WTC11 (cell line): ENCODE data around the gene ABCC11. TPM values are rescaled to one million over a fixed set of nuclear protein-coding genes. Genes with fewer than 3 reads are reported as not detected.

ENCODE experiments used
- ATAC-seq: fragments of 200-7000 bp; cut with Tn5 transposase; 2 replicates; pipeline ENCODE4 v1.10.0; 2021; ENCODE audit warnings: mild to moderate bottlenecking, moderate library complexity
- CTCF ChIA-PET: fragments of 300-600 bp; sonication (Branson Sonifier 250); formaldehyde crosslinking; loops from one replicate; lab custom pipeline; 2021; ENCODE audit warnings: antibody characterized with exemption; lab: Charles Lee
- POLR2A ChIA-PET: fragments of 350-600 bp; sonication (Branson Sonifier 250); formaldehyde crosslinking; loops from one replicate; lab custom pipeline; 2021; ENCODE audit warnings: antibody characterized with exemption; lab: Charles Lee
- DNase-seq: peaks from one replicate; pipeline ENCODE4 v3.0.0; 2021; ENCODE audit warnings: low spot score
- H3K27ac Mint-ChIP-seq: 2 replicates; pipeline ENCODE4 v1.8.0; 2021; ENCODE audit warnings: mixed read lengths
- H3K27me3 Mint-ChIP-seq: 2 replicates; pipeline ENCODE4 v1.8.0; 2021; ENCODE audit warnings: low read depth, mild to moderate bottlenecking, moderate library complexity, mixed read lengths
- H3K36me3 Mint-ChIP-seq: 2 replicates; pipeline ENCODE4 v1.8.0; 2021; ENCODE audit warnings: mixed read lengths
- H3K4me1 Mint-ChIP-seq: 2 replicates; pipeline ENCODE4 v1.8.0; 2022; ENCODE audit warnings: mixed read lengths
- H3K4me3 Mint-ChIP-seq: 2 replicates; pipeline ENCODE4 v1.8.0; 2021; ENCODE audit warnings: mild to moderate bottlenecking, moderate library complexity, mixed read lengths
- H3K9me3 Mint-ChIP-seq: 2 replicates; pipeline ENCODE4 v1.8.0; 2021; ENCODE audit warnings: mixed read lengths
- AR ChIP-seq: fragments of 250-450 bp; sonication (Bioruptor Pico); IDR thresholded peaks from 2 replicates; pipeline ENCODE4 v1.9.0; 2021; ENCODE audit warnings: mild to moderate bottlenecking
- ATF3 ChIP-seq: sonication (generic); formaldehyde crosslinking; conservative IDR thresholded peaks from 2 replicates; pipeline ENCODE4 v1.8.1; 2022; ENCODE audit warnings: mild to moderate bottlenecking, missing genetic modification reagents
- ATF6 ChIP-seq: sonication (generic); formaldehyde crosslinking; IDR thresholded peaks from 2 replicates; pipeline ENCODE4 v1.8.1; 2023; ENCODE audit warnings: mild to moderate bottlenecking, missing genetic modification reagents
- CTCF ChIP-seq: fragments of 200-600 bp; IDR thresholded peaks from 2 replicates; pipeline ENCODE4 v1.8.0; 2022; ENCODE audit warnings: antibody characterized with exemption
- E2F4 ChIP-seq: sonication (generic); formaldehyde crosslinking; IDR thresholded peaks from 2 replicates; pipeline ENCODE4 v1.8.1; 2022; ENCODE audit warnings: low read depth, mild to moderate bottlenecking, moderate library complexity, missing genetic modification reagents, borderline replicate concordance
- E2F5 ChIP-seq: sonication (generic); formaldehyde crosslinking; IDR thresholded peaks from 2 replicates; pipeline ENCODE4 v1.8.1; 2022; ENCODE audit warnings: mild to moderate bottlenecking, moderate library complexity, missing genetic modification reagents
- ELF4 ChIP-seq: sonication (generic); formaldehyde crosslinking; IDR thresholded peaks from 2 replicates; pipeline ENCODE4 v1.8.1; 2022; ENCODE audit warnings: low read depth, mild to moderate bottlenecking, moderate library complexity, missing genetic modification reagents
- ERG ChIP-seq: fragments of 250-450 bp; sonication (Bioruptor Pico); IDR thresholded peaks from 2 replicates; pipeline ENCODE4 v1.8.0; 2021; ENCODE audit warnings: mild to moderate bottlenecking
- GRHL2 ChIP-seq: fragments of 250-450 bp; sonication (Bioruptor Pico); IDR thresholded peaks from 2 replicates; pipeline ENCODE4 v1.8.0; 2022; ENCODE audit warnings: mild to moderate bottlenecking, moderate library complexity; ENCODE audit not compliant: insufficient replicate concordance, severe bottlenecking
- HMGA2 ChIP-seq: fragments of 250-450 bp; sonication (Bioruptor Pico); IDR thresholded peaks from 2 replicates; pipeline ENCODE4 v1.4.0; 2021; ENCODE audit warnings: mild to moderate bottlenecking, moderate library complexity
- IRF2 ChIP-seq: sonication (generic); formaldehyde crosslinking; IDR thresholded peaks from 2 replicates; pipeline ENCODE4 v1.8.0; 2022; ENCODE audit warnings: low read depth, missing genetic modification reagents, borderline replicate concordance
- KAT7 ChIP-seq: sonication (generic); formaldehyde crosslinking; IDR thresholded peaks from 2 replicates; pipeline ENCODE4 v1.8.1; 2023; ENCODE audit warnings: missing genetic modification reagents, mild to moderate bottlenecking, borderline replicate concordance
- MXD4 ChIP-seq: fragments of 250-450 bp; sonication (Bioruptor Pico); IDR thresholded peaks from 2 replicates; pipeline ENCODE4 v1.8.0; 2021; ENCODE audit warnings: mild to moderate bottlenecking, moderate library complexity, borderline replicate concordance
- NFYB ChIP-seq: sonication (generic); formaldehyde crosslinking; conservative IDR thresholded peaks from 2 replicates; pipeline ENCODE4 v1.8.0; 2022; ENCODE audit warnings: low read depth, missing genetic modification reagents
- NR1H2 ChIP-seq: sonication (generic); formaldehyde crosslinking; IDR thresholded peaks from 2 replicates; pipeline ENCODE4 v1.9.0; 2021; ENCODE audit warnings: mild to moderate bottlenecking, moderate library complexity, missing genetic modification reagents
- RORB ChIP-seq: fragments of 250-450 bp; sonication (Bioruptor Pico); IDR thresholded peaks from 2 replicates; pipeline ENCODE4 v1.9.0; 2021; ENCODE audit warnings: mild to moderate bottlenecking
- USF1 ChIP-seq: sonication (generic); formaldehyde crosslinking; IDR thresholded peaks from 2 replicates; pipeline ENCODE4 v1.8.0; 2022; ENCODE audit warnings: mild to moderate bottlenecking, missing genetic modification reagents
- USF2 ChIP-seq: sonication (generic); formaldehyde crosslinking; IDR thresholded peaks from 2 replicates; pipeline ENCODE4 v1.8.1; 2023; ENCODE audit warnings: mild to moderate bottlenecking, missing genetic modification reagents, moderate library complexity
- ZNF219 ChIP-seq: sonication (generic); formaldehyde crosslinking; IDR thresholded peaks from 2 replicates; pipeline ENCODE4 v1.8.0; 2023; ENCODE audit warnings: missing genetic modification reagents, mild to moderate bottlenecking, borderline replicate concordance
- ZNF671 ChIP-seq: fragments of 250-450 bp; sonication (Bioruptor Pico); IDR thresholded peaks from 2 replicates; pipeline ENCODE4 v1.8.0; 2021; ENCODE audit warnings: mild to moderate bottlenecking
- total RNA-seq: library from RNA; stranded (reverse); gene quantifications from 3 replicates; pipeline ENCODE4 v1.2.3, GENCODE V29; 2021

Gene ABCC11
- total RNA-seq, 1 experiment from 2014 or later, result not detected

- POLR2A ChIA-PET, result no interaction called here
- TF ChIP-seq ERG (CRISPR knock-in tag) (no peak), USF1 (CRISPR knock-in tag) (no peak), ATF3 (CRISPR knock-in tag) (no peak), ZNF671 (CRISPR knock-in tag) (no peak), GRHL2 (CRISPR knock-in tag) (no peak), E2F4 (CRISPR knock-in tag) (no peak), CTCF (no peak)
- H3K4me1 Mint-ChIP-seq, result peaks cover 9% of the 10 kb centered on the region
- no peak overlapping the region for H3K27ac Mint-ChIP-seq
- no peaks in the 10 kb centered on the region for H3K9me3 Mint-ChIP-seq
- no peak overlapping the region for H3K4me3 Mint-ChIP-seq
- ATAC-seq (no peak), DNase-seq (no peak)
- H3K27me3 Mint-ChIP-seq, result no peaks in the 10 kb centered on the region
- H3K36me3 Mint-ChIP-seq, result no peaks in the 10 kb centered on the region
- CTCF ChIA-PET, result interaction anchor here (1.5 to 1.9 kb wide), 3 partner anchors 9 to 71 kb away, joined by 4 to 7 read pairs (median 5); no protein-coding TSS in a partner anchor
These were observed 121.5 kb downstream of the ABCC11 start for GRCh38 chr16:48125888-48126287.

GRCh38 chr16:48124266-48124665, 123.1 kb downstream of the ABCC11 start:
- no peaks in the 10 kb centered on the region for H3K27me3 Mint-ChIP-seq
- no peak overlapping the region for H3K27ac Mint-ChIP-seq
- POLR2A ChIA-PET, result no interaction called here
- TF ChIP-seq NR1H2, result no peak
- no peak for TF ChIP-seq RORB (CRISPR knock-in tag)
- TF ChIP-seq KAT7 (CRISPR knock-in tag), result no peak
- TF ChIP-seq AR (CRISPR knock-in tag), result no peak
- TF ChIP-seq ATF6 (CRISPR knock-in tag), result no peak
- no peak for TF ChIP-seq NFYB (CRISPR knock-in tag)
- no peak for TF ChIP-seq USF2 (CRISPR knock-in tag)
- TF ChIP-seq ZNF219 (CRISPR knock-in tag), result no peak
- no peak for TF ChIP-seq E2F5 (CRISPR knock-in tag)
- no peak for TF ChIP-seq MXD4 (CRISPR knock-in tag)
- TF ChIP-seq IRF2, result no peak
- TF ChIP-seq ELF4 (CRISPR knock-in tag), result no peak
- no peak for TF ChIP-seq HMGA2 (CRISPR knock-in tag)
- TF ChIP-seq, all 79 proteins: peak for 0
- Mint-ChIP-seq H3K36me3 (no peaks in the 10 kb centered on the region), H3K4me1 (peaks cover 9% of the 10 kb centered on the region), H3K4me3 (no peak overlapping the region), H3K9me3 (no peaks in the 10 kb centered on the region)
- no peak for ATAC-seq
- CTCF ChIA-PET, result interaction anchor here (1.0 to 2.0 kb wide), 2 partner anchors 41 to 983 kb away, joined by 3 to 8 read pairs; no protein-coding TSS in a partner anchor
- no peak for DNase-seq
